Measurements from ENCODE around the gene FAM47E. TPM values are rescaled to one million over a fixed set of nuclear protein-coding genes. Genes with fewer than 3 reads are reported as not detected.

Gene FAM47E
- total RNA-seq, result 0.38 TPM in 1 of 2 replicates, not detected in the other

GRCh38 chr4:76251441-76252270 is at the start of gene FAM47E:
TSS of gene FAM47E (plus strand) at chr4:76251721. CDS start at chr4:76251747, 26 bp downstream.

GRCh38 chr4:76213415-76214176 is 37.9 kb upstream of the FAM47E start, which contains the start of gene SCARB2:
TSS of gene SCARB2 (minus strand) at chr4:76213824. CDS start at chr4:76213543, 281 bp downstream.

DNA sequence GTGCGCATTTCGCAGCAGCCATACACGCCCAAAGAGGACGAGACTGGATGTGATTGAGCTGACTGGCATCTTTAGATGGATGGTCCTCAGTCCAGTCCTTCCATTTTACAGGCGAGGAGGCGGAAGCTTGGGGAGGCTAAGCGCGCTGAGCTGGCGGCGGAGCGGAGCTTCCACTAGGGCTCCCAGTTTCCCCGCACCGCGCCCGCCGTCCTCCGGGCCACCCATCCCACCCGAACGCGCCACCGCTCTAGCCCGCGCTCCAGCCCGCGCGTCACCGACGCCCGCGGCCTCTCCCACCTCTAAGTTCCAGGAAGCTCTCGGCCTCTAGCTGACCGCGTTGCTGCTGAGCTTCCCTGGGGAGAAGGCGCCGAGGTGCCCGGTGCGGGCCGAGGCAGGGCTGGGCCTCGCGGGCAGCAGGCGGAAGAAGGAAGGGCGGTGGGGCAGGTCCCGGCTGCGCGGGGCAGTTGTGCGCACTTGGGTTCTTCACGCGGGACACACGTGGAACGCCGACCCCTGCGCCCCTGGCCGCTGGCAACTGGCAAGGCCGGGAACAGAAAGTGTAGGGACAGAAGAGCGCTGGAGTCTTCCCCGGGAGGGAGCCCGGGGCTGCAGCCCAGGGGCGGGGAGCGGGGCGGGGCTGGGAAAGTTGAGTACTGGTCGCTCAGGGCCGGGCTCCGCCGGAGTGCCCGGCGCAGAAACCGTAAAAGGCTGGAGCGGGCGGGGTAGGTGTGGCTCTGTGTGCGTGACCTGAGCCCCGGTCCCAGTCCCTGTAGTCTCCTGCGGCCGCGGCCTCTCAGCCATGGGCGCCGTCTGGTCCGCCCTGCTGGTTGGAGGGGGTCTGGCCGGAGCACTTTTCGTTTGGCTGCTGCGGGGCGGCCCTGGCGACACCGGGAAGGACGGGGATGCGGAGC is 54.7 kb downstream of the FAM47E start, which contains the start of gene STBD1:
STBD1 (plus strand) TSS at position 763 of the 911 bp plus-strand sequence; CDS start at position 800, 37 bp downstream.

Other genes starting within 250 kb of the FAM47E start
- gene CXCL9, start 244.2 kb upstream of the FAM47E start, total RNA-seq, result not detected in 2 replicates
- gene CXCL10, start 228.2 kb upstream of the FAM47E start, total RNA-seq, result 1.1 and 5.5 TPM in 2 replicates
- 1.5 and 5.7 TPM in 2 replicates for gene CXCL11, start 215.7 kb upstream of the FAM47E start, total RNA-seq
- not detected in 2 replicates for gene ART3, start 177.0 kb upstream of the FAM47E start, total RNA-seq
- gene NUP54, start 103.3 kb upstream of the FAM47E start, total RNA-seq, result 44.0 and 50.3 TPM in 2 replicates
- gene SCARB2, start 37.9 kb upstream of the FAM47E start, total RNA-seq, result 149 and 341 TPM in 2 replicates
- 0.82 and 3.1 TPM in 2 replicates for gene STBD1, start 55.0 kb downstream of the FAM47E start, total RNA-seq
- gene CCDC158, start 169.4 kb downstream of the FAM47E start, total RNA-seq, result not detected in 2 replicates
- 0.19 and 0.81 TPM in 2 replicates for gene SHROOM3, start 183.5 kb downstream of the FAM47E start, total RNA-seq